HepG2 (cell line): ENCODE measurements around the gene PRDX2. TPM values are rescaled to one million over a fixed set of nuclear protein-coding genes. Genes with fewer than 3 reads are reported as not detected.

ENCODE experiments used
- AGO1 ChIP-seq: fragments of 200-400 bp; formaldehyde crosslinking; IDR thresholded peaks from 2 replicates; pipeline ENCODE4 v1.6.1; 2017; ENCODE audit warnings: mild to moderate bottlenecking, low read depth, low read length, moderate library complexity; ENCODE audit not compliant: poor library complexity, severe bottlenecking
- CCDC6 ChIP-seq: sonication (generic); formaldehyde crosslinking; IDR thresholded peaks from 2 replicates; pipeline ENCODE4 v1.8.1; 2022; ENCODE audit warnings: mild to moderate bottlenecking, missing genetic modification reagents, moderate library complexity
- DNMT1 ChIP-seq: sonication (generic); formaldehyde crosslinking; IDR thresholded peaks from 2 replicates; pipeline ENCODE4 v1.5.1; 2020; ENCODE audit warnings: mild to moderate bottlenecking, missing genetic modification reagents
- FLYWCH1 ChIP-seq: sonication (generic); formaldehyde crosslinking; IDR thresholded peaks from 2 replicates; pipeline ENCODE4 v1.8.1; 2023; ENCODE audit warnings: mild to moderate bottlenecking, missing genetic modification reagents
- GATAD2A ChIP-seq: IDR thresholded peaks from 2 replicates; pipeline ENCODE4 v1.6.1; 2016
- PRMT3 ChIP-seq: sonication (generic); formaldehyde crosslinking; IDR thresholded peaks from 2 replicates; pipeline ENCODE4 v1.8.1; 2022; ENCODE audit warnings: low read depth, mild to moderate bottlenecking, moderate library complexity, missing genetic modification reagents, borderline replicate concordance
- REL ChIP-seq: sonication (generic); formaldehyde crosslinking; conservative IDR thresholded peaks from 2 replicates; pipeline ENCODE4 v1.8.0; 2022; ENCODE audit warnings: mild to moderate bottlenecking, missing genetic modification reagents, moderate library complexity
- SALL2 ChIP-seq: sonication (generic); formaldehyde crosslinking; IDR thresholded peaks from 2 replicates; pipeline ENCODE4 v1.8.1; 2023; ENCODE audit warnings: mild to moderate bottlenecking, missing genetic modification reagents, inconsistent platforms
- SOX6 ChIP-seq, 2 experiments: fragments of 450-650 bp in 1 of 2; sonication (generic) in 1 of 2; formaldehyde crosslinking in 1 of 2; IDR thresholded peaks; 2 replicates each; pipeline versions ENCODE4 v1.4.0 to v1.6.1; 2017 to 2020; ENCODE audit warnings: antibody characterized with exemption in 1 of 2, mild to moderate bottlenecking in 1 of 2, missing genetic modification reagents in 1 of 2
- SP5 ChIP-seq: IDR thresholded peaks from 2 replicates; pipeline ENCODE4 v1.6.1; 2016; ENCODE audit warnings: low read depth, borderline replicate concordance
- TSC22D2 ChIP-seq: sonication (generic); formaldehyde crosslinking; IDR thresholded peaks from 2 replicates; pipeline ENCODE4 v1.5.1; 2020; ENCODE audit warnings: missing genetic modification reagents, mild to moderate bottlenecking, borderline replicate concordance
- ZNF24 ChIP-seq: fragments of 450-650 bp; IDR thresholded peaks from 2 replicates; pipeline ENCODE4 v1.6.1; 2017; ENCODE audit warnings: antibody characterized with exemption, mild to moderate bottlenecking
- ZNF749 ChIP-seq: sonication (generic); formaldehyde crosslinking; IDR thresholded peaks from 2 replicates; pipeline ENCODE4 v1.8.0; 2022; ENCODE audit warnings: mild to moderate bottlenecking, missing genetic modification reagents, moderate library complexity, borderline replicate concordance
- polyA plus RNA-seq, 8 experiments: library from polyadenylated mRNA; depleted of rRNA in 3 of 8; stranded (reverse) in 7 of 8; unstranded in 1 of 8; fragments of >200 nt; fragmentation: Illumina TruSeq in 4 of 8; extraction: Trizol in 4 of 8; gene quantifications; 2 replicates each; pipeline versions ENCODE4 v1.2.1 to v1.2.3, GENCODE V29; 2011 to 2016; ENCODE audit warnings: low read depth in 4 of 8, missing spikeins in 1 of 8, mixed read lengths in 1 of 8; ENCODE audit not compliant: insufficient read depth in 1 of 8
- total RNA-seq, 5 experiments: library from RNA; depleted of rRNA; stranded (reverse); fragments of >200 nt; fragmentation: Illumina TruSeq; extraction: Trizol; gene quantifications; 2 replicates each; pipeline ENCODE4 v1.2.3, GENCODE V29; 2016; ENCODE audit warnings: low read depth in 1 of 5
- TF ChIP-seq, protein P1 (sequence below): sonication (generic); formaldehyde crosslinking; IDR thresholded peaks from 2 replicates; pipeline ENCODE4 v1.5.0; 2020; ENCODE audit warnings: missing genetic modification reagents
- TF ChIP-seq, protein P2 (sequence below): sonication (generic); formaldehyde crosslinking; IDR thresholded peaks from 2 replicates; pipeline ENCODE4 v1.4.0; 2020; ENCODE audit warnings: missing genetic modification reagents
- TF ChIP-seq, protein P3 (sequence below): sonication (generic); formaldehyde crosslinking; IDR thresholded peaks from 2 replicates; pipeline ENCODE4 v1.5.1; 2020; ENCODE audit warnings: mild to moderate bottlenecking, missing genetic modification reagents

Gene PRDX2
- total and polyA plus RNA-seq, 2 of the 13 experiments (the other 11 are each of a cell fraction or from before 2014, with no cell fraction given): 218 to 381 TPM

DNA sequence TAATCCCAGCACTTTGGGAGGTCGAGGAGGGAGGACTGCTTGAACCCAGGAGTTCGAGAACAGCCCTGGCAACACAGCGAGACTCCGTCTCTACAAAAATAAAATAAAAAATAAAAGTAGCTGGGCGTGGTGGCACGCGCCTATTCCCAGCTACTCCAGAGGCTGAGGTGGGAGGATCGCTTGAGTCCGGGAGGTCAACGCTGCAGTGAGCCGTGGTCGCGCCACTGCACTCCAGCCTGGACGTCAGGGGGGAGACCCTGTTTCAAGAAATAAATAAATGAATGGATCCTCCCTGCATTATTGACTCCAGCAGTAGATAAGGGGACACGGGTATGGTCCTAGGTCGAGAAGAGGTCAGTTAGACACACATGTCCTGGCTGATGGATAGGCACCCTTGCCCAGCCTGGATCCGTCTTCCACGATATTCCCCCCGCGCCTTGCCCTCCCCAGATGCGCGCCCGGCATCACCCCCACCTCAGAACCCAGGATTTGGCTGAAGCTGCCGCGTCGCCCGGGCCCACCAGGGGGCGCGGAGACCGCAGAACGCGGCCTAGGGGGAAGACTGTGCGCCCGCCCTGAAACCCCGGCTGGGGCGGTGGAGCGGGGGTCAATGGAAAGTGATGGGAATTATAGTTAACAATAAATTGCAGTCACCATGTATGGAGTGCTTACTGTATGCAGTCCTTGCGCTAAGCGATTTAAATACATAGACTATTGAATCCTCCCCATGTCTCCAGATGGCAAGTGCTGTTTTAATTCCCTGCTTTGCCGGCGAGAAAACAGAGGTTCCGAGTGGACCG, 24.2 kb downstream of the PRDX2 start (continued):
- TF ChIP-seq, protein P1, sequence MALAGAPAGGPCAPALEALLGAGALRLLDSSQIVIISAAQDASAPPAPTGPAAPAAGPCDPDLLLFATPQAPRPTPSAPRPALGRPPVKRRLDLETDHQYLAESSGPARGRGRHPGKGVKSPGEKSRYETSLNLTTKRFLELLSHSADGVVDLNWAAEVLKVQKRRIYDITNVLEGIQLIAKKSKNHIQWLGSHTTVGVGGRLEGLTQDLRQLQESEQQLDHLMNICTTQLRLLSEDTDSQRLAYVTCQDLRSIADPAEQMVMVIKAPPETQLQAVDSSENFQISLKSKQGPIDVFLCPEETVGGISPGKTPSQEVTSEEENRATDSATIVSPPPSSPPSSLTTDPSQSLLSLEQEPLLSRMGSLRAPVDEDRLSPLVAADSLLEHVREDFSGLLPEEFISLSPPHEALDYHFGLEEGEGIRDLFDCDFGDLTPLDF (CRISPR knock-in tag): no peak
- no peak for TF ChIP-seq FLYWCH1 (CRISPR knock-in tag)
- TF ChIP-seq, protein P2, sequence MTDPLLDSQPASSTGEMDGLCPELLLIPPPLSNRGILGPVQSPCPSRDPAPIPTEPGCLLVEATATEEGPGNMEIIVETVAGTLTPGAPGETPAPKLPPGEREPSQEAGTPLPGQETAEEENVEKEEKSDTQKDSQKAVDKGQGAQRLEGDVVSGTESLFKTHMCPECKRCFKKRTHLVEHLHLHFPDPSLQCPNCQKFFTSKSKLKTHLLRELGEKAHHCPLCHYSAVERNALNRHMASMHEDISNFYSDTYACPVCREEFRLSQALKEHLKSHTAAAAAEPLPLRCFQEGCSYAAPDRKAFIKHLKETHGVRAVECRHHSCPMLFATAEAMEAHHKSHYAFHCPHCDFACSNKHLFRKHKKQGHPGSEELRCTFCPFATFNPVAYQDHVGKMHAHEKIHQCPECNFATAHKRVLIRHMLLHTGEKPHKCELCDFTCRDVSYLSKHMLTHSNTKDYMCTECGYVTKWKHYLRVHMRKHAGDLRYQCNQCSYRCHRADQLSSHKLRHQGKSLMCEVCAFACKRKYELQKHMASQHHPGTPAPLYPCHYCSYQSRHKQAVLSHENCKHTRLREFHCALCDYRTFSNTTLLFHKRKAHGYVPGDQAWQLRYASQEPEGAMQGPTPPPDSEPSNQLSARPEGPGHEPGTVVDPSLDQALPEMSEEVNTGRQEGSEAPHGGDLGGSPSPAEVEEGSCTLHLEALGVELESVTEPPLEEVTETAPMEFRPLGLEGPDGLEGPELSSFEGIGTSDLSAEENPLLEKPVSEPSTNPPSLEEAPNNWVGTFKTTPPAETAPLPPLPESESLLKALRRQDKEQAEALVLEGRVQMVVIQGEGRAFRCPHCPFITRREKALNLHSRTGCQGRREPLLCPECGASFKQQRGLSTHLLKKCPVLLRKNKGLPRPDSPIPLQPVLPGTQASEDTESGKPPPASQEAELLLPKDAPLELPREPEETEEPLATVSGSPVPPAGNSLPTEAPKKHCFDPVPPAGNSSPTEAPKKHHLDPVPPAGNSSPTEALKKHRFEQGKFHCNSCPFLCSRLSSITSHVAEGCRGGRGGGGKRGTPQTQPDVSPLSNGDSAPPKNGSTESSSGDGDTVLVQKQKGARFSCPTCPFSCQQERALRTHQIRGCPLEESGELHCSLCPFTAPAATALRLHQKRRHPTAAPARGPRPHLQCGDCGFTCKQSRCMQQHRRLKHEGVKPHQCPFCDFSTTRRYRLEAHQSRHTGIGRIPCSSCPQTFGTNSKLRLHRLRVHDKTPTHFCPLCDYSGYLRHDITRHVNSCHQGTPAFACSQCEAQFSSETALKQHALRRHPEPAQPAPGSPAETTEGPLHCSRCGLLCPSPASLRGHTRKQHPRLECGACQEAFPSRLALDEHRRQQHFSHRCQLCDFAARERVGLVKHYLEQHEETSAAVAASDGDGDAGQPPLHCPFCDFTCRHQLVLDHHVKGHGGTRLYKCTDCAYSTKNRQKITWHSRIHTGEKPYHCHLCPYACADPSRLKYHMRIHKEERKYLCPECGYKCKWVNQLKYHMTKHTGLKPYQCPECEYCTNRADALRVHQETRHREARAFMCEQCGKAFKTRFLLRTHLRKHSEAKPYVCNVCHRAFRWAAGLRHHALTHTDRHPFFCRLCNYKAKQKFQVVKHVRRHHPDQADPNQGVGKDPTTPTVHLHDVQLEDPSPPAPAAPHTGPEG (CRISPR knock-in tag): no peak
- no peak for TF ChIP-seq PRMT3 (CRISPR knock-in tag)
- no peak for TF ChIP-seq TSC22D2
- no peak for TF ChIP-seq SP5 (CRISPR knock-in tag)
- no peak for TF ChIP-seq ZNF24
- no peak for TF ChIP-seq DNMT1
- TF ChIP-seq SALL2 (CRISPR knock-in tag): no peak
- no peak for TF ChIP-seq ZNF749 (CRISPR knock-in tag)
- no peak; the same call in 1 of the 2 replicates for TF ChIP-seq GATAD2A (CRISPR knock-in tag)
- no peak for TF ChIP-seq AGO1
- TF ChIP-seq, protein P3, sequence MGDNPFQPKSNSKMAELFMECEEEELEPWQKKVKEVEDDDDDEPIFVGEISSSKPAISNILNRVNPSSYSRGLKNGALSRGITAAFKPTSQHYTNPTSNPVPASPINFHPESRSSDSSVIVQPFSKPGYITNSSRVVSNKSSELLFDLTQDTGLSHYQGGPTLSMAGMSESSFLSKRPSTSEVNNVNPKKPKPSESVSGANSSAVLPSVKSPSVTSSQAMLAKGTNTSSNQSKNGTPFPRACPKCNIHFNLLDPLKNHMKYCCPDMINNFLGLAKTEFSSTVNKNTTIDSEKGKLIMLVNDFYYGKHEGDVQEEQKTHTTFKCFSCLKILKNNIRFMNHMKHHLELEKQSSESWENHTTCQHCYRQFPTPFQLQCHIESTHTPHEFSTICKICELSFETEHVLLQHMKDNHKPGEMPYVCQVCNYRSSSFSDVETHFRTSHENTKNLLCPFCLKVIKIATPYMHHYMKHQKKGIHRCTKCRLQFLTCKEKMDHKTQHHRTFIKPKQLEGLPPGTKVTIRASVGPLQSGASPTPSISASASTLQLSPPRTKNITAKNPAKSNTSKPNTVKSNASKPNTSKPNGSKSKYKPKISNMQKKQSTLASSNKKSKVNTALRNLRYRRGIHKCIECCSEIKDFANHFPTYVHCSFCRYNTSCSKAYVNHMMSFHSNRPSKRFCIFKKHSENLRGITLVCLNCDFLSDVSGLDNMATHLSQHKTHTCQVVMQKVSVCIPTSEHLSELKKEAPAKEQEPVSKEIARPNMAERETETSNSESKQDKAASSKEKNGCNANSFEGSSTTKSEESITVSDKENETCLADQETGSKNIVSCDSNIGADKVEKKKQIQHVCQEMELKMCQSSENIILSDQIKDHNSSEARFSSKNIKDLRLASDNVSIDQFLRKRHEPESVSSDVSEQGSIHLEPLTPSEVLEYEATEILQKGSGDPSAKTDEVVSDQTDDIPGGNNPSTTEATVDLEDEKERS (CRISPR knock-in tag): no peak
- TF ChIP-seq SOX6 (IDR thresholded peaks at IDR 0.05): no peak
- no peak for TF ChIP-seq SOX6 (CRISPR knock-in tag; IDR thresholded peaks at IDR 0.05)
- TF ChIP-seq REL (CRISPR knock-in tag): 0 out of 2 replicates have a peak, but pooled peaks have one; percentile 22
- no peak for TF ChIP-seq CCDC6 (CRISPR knock-in tag)
